DMS79 (cell line): ENCODE data around the gene USP10.
A peak's percentile ranks its signal among the peaks of the same experiment; 100 is the strongest.
"Not testable (repeated sequence)": the region's sequence is repeated elsewhere in the genome, so short reads cannot be mapped to it uniquely, and the experiment has no call there.

Source experiments
- DNase-seq: peaks from one replicate; lab custom pipeline; 2025; lab: John Stamatoyannopoulos, UW

The USP10 gene

DNA sequence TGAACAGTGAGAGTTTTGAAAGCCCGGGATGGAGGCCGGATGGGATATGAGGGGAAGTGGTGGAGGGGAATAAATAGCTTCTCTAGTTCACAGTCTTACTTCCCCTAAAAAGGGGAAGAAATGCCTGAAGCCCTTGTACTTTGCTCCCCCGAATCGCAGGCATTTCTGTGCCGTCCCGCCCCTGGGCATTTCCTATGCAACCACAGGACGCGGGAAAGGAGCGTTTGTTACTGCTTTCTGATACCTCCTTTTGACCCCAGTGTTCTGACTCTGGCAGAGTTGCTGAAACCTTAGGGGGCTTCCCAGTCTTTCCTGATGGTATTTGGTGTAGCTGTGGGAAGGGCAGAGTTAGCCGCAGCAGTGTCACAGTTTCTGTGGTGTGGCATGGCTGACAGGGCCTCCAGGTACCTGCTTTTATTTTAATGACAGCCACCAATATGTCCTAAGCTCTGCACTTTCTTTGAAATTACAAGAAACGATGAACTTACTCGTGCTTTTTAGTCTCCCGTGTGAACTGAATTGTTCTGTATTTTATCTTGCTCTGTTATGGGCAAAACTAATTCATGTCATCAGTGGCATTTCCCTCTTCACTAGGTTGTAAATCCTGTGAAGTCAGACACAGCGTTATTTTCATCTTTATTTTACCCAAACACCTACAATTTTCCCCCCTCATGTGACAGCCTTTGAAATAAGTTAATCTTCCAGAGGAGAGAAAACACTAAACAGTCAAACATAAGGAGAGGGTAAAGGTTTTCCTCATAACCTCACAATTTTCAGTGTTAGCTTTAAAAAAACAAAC lies 27.1 kb downstream of the USP10 start:
- no peak for DNase-seq

GRCh38 chr16:84728853-84729424 lies 29.1 kb downstream of the USP10 start:
- DNase-seq = no peak

GRCh38 chr16:84729716-84730320 lies 30.0 kb downstream of the USP10 start:
- peak; percentile 28 for DNase-seq

- DNase-seq = peak; percentile 42
These were observed 30.8 kb downstream of the USP10 start for GRCh38 chr16:84730406-84731106.

DNA sequence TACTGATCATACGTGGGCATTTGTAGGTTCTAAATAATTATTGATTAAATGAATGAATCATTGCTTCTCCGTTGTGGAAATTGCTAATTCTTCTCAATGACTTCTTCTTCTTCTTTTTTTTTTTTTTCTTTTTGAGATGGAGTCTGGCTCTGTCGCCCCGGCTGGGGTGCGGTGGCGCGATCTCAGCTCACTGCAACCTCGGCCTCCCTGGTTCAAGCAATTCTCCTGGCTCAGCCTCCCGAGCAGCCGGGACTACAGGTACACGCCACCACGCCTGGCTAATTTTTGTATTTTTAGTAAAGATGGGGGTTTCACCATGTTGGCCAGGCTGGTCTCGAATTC lies 32.5 kb downstream of the USP10 start:
- not testable (repeated sequence) for DNase-seq

DNA sequence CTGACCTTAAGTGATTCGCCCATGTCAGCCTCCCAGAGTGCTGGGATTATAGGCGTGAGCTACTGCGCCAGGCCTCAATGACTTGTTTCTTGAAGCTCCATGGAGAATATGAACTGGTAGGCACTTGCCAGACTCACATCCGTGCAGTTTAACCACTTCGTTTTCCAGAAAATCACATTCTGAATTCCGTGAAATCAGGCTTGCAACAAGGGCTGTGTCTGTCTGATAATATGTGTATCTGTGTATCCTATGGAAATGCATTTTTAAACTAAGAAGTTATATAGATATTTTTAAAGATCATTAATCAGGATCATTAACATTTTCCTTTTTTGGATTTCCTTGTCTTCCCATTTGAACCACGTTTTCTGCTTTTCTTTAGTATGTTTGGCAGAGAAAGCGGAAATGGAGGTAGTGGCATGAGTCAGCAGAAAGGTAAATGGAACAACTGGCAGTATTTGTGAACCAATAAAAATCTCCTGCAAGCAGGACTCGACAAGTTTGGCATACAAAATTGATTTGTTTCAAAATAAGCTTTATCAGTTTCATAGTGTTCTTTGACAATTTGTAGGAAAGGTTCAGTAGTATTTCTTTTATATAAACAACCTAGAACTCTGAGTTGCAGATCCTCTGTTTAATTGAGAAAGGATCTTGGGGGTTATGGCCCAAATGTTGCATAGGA lies 33.0 kb downstream of the USP10 start:
- DNase-seq = no peak

DNA sequence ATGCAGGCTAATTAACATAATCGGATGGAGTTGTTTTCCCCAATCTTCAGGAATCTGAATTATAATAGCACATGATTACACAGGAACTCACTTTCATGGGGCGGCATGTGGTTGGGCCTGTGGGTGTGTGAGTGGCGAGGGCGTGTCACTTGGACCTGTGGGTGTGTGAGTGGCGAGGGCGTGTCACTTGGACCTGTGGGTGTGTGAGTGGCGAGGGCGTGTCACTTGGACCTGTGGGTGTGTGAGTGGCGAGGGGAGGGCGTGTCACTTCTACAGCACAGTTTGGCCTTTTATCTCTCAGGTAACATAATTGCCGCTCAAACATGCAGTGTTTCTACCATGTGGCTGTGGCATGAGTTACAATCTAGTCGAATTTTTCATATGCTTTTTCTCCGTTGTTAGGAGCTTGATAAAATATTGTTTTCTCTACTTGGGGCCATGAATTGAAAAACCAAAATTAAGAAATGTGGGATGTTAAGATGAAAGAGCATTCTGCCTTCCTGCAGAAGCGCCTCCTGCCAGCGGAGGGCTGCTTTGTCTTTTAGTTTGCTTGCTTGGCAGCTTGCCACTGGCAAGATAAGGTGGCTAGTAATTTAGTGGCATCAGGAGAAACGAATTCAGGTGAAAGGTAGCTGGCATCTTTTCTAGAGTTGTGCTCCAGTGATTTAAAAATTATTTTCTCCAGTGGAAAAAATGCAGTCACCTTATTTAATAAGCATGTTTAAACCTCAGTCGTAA lies 36.2 kb downstream of the USP10 start:
- peak; percentile 35 for DNase-seq

- DNase-seq = peak; percentile 23
These were observed 37.6 kb downstream of the USP10 start for GRCh38 chr16:84737192-84738011.

GRCh38 chr16:84738255-84739038 lies 38.6 kb downstream of the USP10 start:
- peak; percentile 16 for DNase-seq

GRCh38 chr16:84739349-84740124 lies 39.7 kb downstream of the USP10 start:
- DNase-seq = no peak

- DNase-seq = no peak
These were observed 40.9 kb downstream of the USP10 start for GRCh38 chr16:84740596-84741116.

- no peak for DNase-seq
These were observed 41.6 kb downstream of the USP10 start for GRCh38 chr16:84741340-84741830.

- DNase-seq = no peak
These were observed 42.9 kb downstream of the USP10 start for GRCh38 chr16:84742641-84743092.

GRCh38 chr16:84746231-84746630 lies 46.4 kb downstream of the USP10 start:
- no peak for DNase-seq

GRCh38 chr16:84746875-84747274 lies 47.1 kb downstream of the USP10 start:
- no peak for DNase-seq

DNA sequence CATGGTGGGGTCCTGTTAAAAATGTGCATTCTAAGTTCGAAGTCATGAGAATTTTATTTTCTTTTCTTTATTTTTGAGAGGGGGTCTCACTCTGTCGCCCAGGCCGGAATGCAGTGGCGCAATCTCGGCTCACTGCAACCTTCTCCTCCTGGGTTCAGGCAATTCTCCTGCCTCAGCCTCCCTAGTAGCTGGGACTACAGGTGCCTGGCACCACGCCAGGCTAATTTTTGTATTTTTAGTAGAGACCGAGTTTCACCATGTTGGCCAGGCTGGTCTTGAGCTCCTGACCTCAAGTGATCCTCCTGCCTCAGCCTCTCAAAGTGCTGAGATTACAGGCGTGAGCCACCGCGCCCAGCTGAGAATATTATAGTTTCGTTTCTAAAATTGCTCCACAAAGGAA lies 48.4 kb downstream of the USP10 start:
- not testable (repeated sequence) for DNase-seq

- no peak for DNase-seq
These were observed 49.3 kb downstream of the USP10 start for GRCh38 chr16:84749072-84749471.

- DNase-seq = no peak
These were observed 50.0 kb downstream of the USP10 start for GRCh38 chr16:84749815-84750214.
